CD14-positive monocyte (primary cell): Measurements from ENCODE around the gene CNDP2. TPM values are rescaled to one million over a fixed set of nuclear protein-coding genes. Genes with fewer than 3 reads are reported as not detected.

Source experiments
- DNase-seq, 3 donors: peaks; one replicate each; pipeline ENCODE4 v3.0.0-alpha.2; 2011 to 2022
- H2AFZ ChIP-seq: 2 replicates; pipeline ENCODE4 v1.6.0; 2012; ENCODE audit warnings: mild to moderate bottlenecking, low read depth, low read length, inconsistent platforms; ENCODE audit not compliant: insufficient read depth, poor library complexity, severe bottlenecking
- H3K27ac ChIP-seq, 2 donors: 1 replicate in 1 of 2; 2 replicates in 1 of 2; pipeline ENCODE4 v1.5.1; 2012 to 2013; ENCODE audit warnings: low read length in 2 of 2, control low read depth in 1 of 2, inconsistent platforms in 1 of 2, low read depth in 1 of 2, mild to moderate bottlenecking in 1 of 2
- H3K27me3 ChIP-seq, 2 donors: one replicate each; pipeline versions ENCODE4 v1.6.0 to v1.6.1; 2011 to 2013; ENCODE audit warnings: low read length in 2 of 2; ENCODE audit not compliant: control insufficient read depth in 2 of 2, insufficient read depth in 2 of 2
- H3K36me3 ChIP-seq, 2 donors: replicated peaks in 1 of 2; 1 replicate in 1 of 2; 2 replicates in 1 of 2; pipeline versions ENCODE4 v1.5.1 to v1.6.1; 2012 to 2013; ENCODE audit warnings: low read length in 2 of 2, control low read depth in 1 of 2, inconsistent platforms in 1 of 2, mild to moderate bottlenecking in 1 of 2; ENCODE audit not compliant: insufficient read depth in 2 of 2, control insufficient read depth in 1 of 2
- H3K4me1 ChIP-seq, 2 donors: 1 replicate in 1 of 2; 2 replicates in 1 of 2; pipeline versions ENCODE4 v1.5.1 to v1.6.1; 2012 to 2013; ENCODE audit warnings: low read length in 2 of 2, control low read depth in 1 of 2, inconsistent platforms in 1 of 2, mild to moderate bottlenecking in 1 of 2, moderate library complexity in 1 of 2; ENCODE audit not compliant: insufficient read depth in 2 of 2, control insufficient read depth in 1 of 2
- H3K4me2 ChIP-seq: replicated peaks from 2 replicates; pipeline ENCODE3; 2012; ENCODE audit warnings: low read length, moderate library complexity, mild to moderate bottlenecking; ENCODE audit not compliant: poor library complexity, severe bottlenecking; ENCODE audit errors: extremely low read depth
- H3K4me3 ChIP-seq, 3 experiments: fragments of 200-600 bp in 1 of 3; sonication (generic) in 1 of 3; replicated peaks in 1 of 3; 1 replicate in 2 of 3; 2 replicates in 1 of 3; pipeline ENCODE4 v1.5.1; 2011 to 2013; ENCODE audit warnings: low read length in 3 of 3, mild to moderate bottlenecking in 3 of 3, control low read depth in 2 of 3, low read depth in 2 of 3, inconsistent platforms in 1 of 3, moderate library complexity in 1 of 3
- H3K79me2 ChIP-seq: 2 replicates; pipeline ENCODE4 v1.6.0; 2012; ENCODE audit warnings: mild to moderate bottlenecking, control low read depth, inconsistent platforms, low read length, moderate library complexity; ENCODE audit not compliant: insufficient read depth
- H3K9ac ChIP-seq: 2 replicates; pipeline ENCODE4 v1.6.0; 2017; ENCODE audit warnings: low read length, mild to moderate bottlenecking; ENCODE audit not compliant: insufficient read depth, poor library complexity, severe bottlenecking
- H3K9me3 ChIP-seq, 2 donors: replicated peaks in 1 of 2; 1 replicate in 1 of 2; 2 replicates in 1 of 2; pipeline versions ENCODE4 v1.5.1 to v1.6.1; 2012 to 2013; ENCODE audit warnings: low read length in 2 of 2, control low read depth in 1 of 2; ENCODE audit not compliant: control insufficient read depth in 1 of 2, insufficient read depth in 1 of 2
- H4K20me1 ChIP-seq: 2 replicates; pipeline ENCODE4 v1.6.0; 2012; ENCODE audit warnings: mild to moderate bottlenecking, low read length, control low read depth, moderate library complexity; ENCODE audit not compliant: insufficient read depth
- H3K27ac Mint-ChIP-seq, 7 donors: one replicate each; pipeline ENCODE4 v1.8.0; 2020; ENCODE audit warnings: mild to moderate bottlenecking in 7 of 7, mixed read lengths in 7 of 7, moderate library complexity in 6 of 7, inconsistent platforms in 2 of 7
- H3K27me3 Mint-ChIP-seq, 3 donors: one replicate each; pipeline ENCODE4 v1.8.0; 2021 to 2022; ENCODE audit warnings: low read depth in 3 of 3, mild to moderate bottlenecking in 3 of 3, mixed read lengths in 3 of 3, moderate library complexity in 3 of 3, inconsistent platforms in 1 of 3
- H3K36me3 Mint-ChIP-seq, 2 donors: one replicate each; pipeline ENCODE4 v1.8.0; 2020; ENCODE audit warnings: mixed read lengths in 2 of 2, inconsistent platforms in 1 of 2, mild to moderate bottlenecking in 1 of 2
- H3K4me1 Mint-ChIP-seq: one replicate; pipeline ENCODE4 v1.8.0; 2020; ENCODE audit warnings: mild to moderate bottlenecking, mixed read lengths
- H3K4me3 Mint-ChIP-seq, 2 donors: one replicate each; pipeline ENCODE4 v1.8.0; 2020; ENCODE audit warnings: mild to moderate bottlenecking in 2 of 2, mixed read lengths in 2 of 2, moderate library complexity in 1 of 2
- H3K9me3 Mint-ChIP-seq, 7 donors: one replicate each; pipeline ENCODE4 v1.8.0; 2020 to 2022; ENCODE audit warnings: mixed read lengths in 7 of 7, mild to moderate bottlenecking in 6 of 7, moderate library complexity in 6 of 7, inconsistent platforms in 2 of 7
- WGBS: methylation state at CpG from one replicate; pipeline ENCODE4 v1.1.5; 2013; ENCODE audit warnings: missing lambda C conversion rate; ENCODE audit not compliant: insufficient coverage; 5-methylcytosine and 5-hydroxymethylcytosine counted together
- intact Hi-C, 2 donors: fragments of 100-400 bp; cut with micrococcal nuclease; formaldehyde crosslinking; loops; one replicate each; pipeline versions ENCODE4 v1.15.0 to v1.15.1; 2023
- polyA plus RNA-seq, 3 donors: library from polyadenylated mRNA; depleted of rRNA in 1 of 3; unstranded in 2 of 3; stranded (reverse) in 1 of 3; fragments of 300-500 nt in 2 of 3; fragments of >200 nt in 1 of 3; fragmentation: Illumina TruSeq in 2 of 3; gene quantifications; 1 replicate in 2 of 3; 2 replicates in 1 of 3; pipeline ENCODE4 v1.2.3, GENCODE V29; 2012 to 2021
- TF ChIP-seq, protein P1 (sequence below): fragments of 200-600 bp; IDR thresholded peaks from one replicate; pipeline ENCODE4 v1.8.0; 2022; ENCODE audit warnings: antibody characterized with exemption, mild to moderate bottlenecking

CNDP2 gene
- polyA plus RNA-seq, 3 donors: 103 to 186 (median 122) TPM

DNA sequence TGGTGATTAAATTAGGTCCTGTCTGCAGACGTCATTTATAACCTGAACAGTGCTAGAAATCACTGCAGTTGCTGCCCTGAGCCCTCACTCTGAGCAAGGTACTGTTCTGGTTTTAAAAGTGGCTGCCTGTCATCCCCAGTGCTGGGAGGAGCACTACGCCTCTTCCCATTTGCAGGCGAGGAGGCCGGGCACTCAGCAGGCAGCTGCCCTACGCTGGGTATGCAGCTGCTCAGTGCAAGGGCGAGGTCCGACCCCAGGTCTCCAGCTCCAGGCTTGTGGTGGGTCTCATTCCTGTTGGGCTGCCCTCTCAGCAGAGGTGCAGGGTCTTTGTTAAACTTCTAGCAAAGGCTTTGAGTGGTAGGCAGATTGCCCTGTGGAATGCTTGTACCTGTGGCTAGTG is 15.7 kb downstream of the CNDP2 start:
- Histone ChIP-seq H3K27me3 (no peaks in the 10 kb centered on the region), H2AFZ (no peak overlapping the region), H3K4me3 (no peak overlapping the region), H3K36me3 (peaks cover 98 to 100% of the 10 kb centered on the region in 2 donors), H3K9me3 (no peaks in the 10 kb centered on the region), H4K20me1 (peaks cover 66% of the 10 kb centered on the region), H3K4me2 (no peak overlapping the region), H3K79me2 (peaks cover 8% of the 10 kb centered on the region), H3K27ac (no peak overlapping the region), H3K9ac (no peak overlapping the region), H3K4me1 (peaks cover 0 to 1% of the 10 kb centered on the region in 2 donors)
- H3K4me3 Mint-ChIP-seq: no peak overlapping the region
- intact Hi-C loops: no loop called here
- H3K27me3 Mint-ChIP-seq: peaks cover 0 to 1% (median 0%) of the 10 kb centered on the region in 3 donors
- H3K9me3 Mint-ChIP-seq: no peaks in the 10 kb centered on the region
- WGBS: 97% methylated on average over 7 of the region's 7 CpGs
- TF ChIP-seq, protein P1, sequence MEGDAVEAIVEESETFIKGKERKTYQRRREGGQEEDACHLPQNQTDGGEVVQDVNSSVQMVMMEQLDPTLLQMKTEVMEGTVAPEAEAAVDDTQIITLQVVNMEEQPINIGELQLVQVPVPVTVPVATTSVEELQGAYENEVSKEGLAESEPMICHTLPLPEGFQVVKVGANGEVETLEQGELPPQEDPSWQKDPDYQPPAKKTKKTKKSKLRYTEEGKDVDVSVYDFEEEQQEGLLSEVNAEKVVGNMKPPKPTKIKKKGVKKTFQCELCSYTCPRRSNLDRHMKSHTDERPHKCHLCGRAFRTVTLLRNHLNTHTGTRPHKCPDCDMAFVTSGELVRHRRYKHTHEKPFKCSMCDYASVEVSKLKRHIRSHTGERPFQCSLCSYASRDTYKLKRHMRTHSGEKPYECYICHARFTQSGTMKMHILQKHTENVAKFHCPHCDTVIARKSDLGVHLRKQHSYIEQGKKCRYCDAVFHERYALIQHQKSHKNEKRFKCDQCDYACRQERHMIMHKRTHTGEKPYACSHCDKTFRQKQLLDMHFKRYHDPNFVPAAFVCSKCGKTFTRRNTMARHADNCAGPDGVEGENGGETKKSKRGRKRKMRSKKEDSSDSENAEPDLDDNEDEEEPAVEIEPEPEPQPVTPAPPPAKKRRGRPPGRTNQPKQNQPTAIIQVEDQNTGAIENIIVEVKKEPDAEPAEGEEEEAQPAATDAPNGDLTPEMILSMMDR: no peak
- no peak for DNase-seq
- H3K36me3 Mint-ChIP-seq: peaks cover 93 to 97% of the 10 kb centered on the region in 2 donors
- peaks cover 3% of the 10 kb centered on the region for H3K4me1 Mint-ChIP-seq
- H3K27ac Mint-ChIP-seq: no peak overlapping the region

DNA sequence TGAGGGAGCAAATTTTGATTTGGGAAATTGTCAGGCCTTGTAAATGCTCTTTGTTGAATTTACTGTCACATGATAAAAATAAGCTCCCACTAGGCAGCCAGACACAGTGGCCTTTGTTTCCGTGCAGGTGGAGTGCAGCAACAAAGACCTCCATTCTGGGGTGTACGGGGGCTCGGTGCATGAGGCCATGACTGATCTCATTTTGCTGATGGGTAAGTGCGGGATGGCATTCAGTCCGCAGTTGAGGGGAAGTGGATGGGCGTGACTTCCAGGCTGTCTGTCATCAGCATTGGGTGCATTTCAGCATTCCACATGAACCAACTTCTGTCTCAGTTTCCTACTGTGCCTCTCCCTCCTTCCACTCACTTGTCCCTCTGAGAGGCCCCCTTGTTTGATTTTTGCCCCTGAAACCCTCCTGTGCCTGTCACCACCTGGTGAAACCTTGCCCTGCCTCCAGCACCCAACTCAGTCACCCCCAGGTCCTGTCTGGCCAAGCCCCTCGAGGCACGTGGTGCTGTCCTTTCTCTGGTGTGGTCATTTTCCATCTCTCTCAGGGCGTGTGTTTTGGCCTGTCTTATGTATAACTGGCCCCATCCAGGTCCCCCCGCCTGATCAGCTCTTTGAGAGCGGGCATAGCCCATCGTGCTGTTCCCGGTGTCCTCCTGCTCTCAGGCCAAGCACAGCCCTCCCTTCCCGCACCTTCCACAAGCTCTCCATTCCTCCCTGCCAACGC is 16.3 kb downstream of the CNDP2 start:
- Mint-ChIP-seq H3K9me3 (no peaks in the 10 kb centered on the region), H3K27me3 (peaks cover 0 to 1% (median 0%) of the 10 kb centered on the region in 3 donors), H3K36me3 (peaks cover 92 to 97% of the 10 kb centered on the region in 2 donors), H3K27ac (peak overlapping the region in 4 of 7 donors; percentile 33 to 72 (median 43)), H3K4me3 (no peak overlapping the region), H3K4me1 (no peaks in the 10 kb centered on the region)
- Histone ChIP-seq H3K4me2 (no peak overlapping the region), H3K36me3 (peaks cover 98 to 100% of the 10 kb centered on the region in 2 donors), H3K9me3 (no peaks in the 10 kb centered on the region), H3K4me1 (no peaks in the 10 kb centered on the region), H3K79me2 (peaks cover 4% of the 10 kb centered on the region), H3K27ac (no peak overlapping the region), H2AFZ (no peak overlapping the region), H3K4me3 (no peak overlapping the region), H4K20me1 (peaks cover 60% of the 10 kb centered on the region), H3K27me3 (no peaks in the 10 kb centered on the region), H3K9ac (no peak overlapping the region)
- TF ChIP-seq, protein P1: no peak
- intact Hi-C loops: no loop called here
- DNase-seq: no peak
- 96% methylated on average over 11 of the region's 15 CpGs for WGBS
